Smooth muscle cell (in vitro differentiated cells): Measurements from ENCODE around the gene KCNAB2. TPM values are rescaled to one million over a fixed set of nuclear protein-coding genes. Genes with fewer than 3 reads are reported as not detected.

ENCODE experiments used
- DNase-seq: peaks from one replicate; lab custom pipeline; 2025; ENCODE audit not compliant: unreplicated experiment; lab: John Stamatoyannopoulos, UW
- H2AFZ ChIP-seq: fragments of 200-600 bp; sonication (generic); 2 replicates; pipeline ENCODE4 v1.6.0; 2016; ENCODE audit warnings: antibody characterized with exemption, low read depth, mild to moderate bottlenecking
- H3F3A ChIP-seq: fragments of 200-600 bp; sonication (generic); 2 replicates; pipeline ENCODE4 v1.6.0; 2017; ENCODE audit warnings: antibody characterized with exemption, low read depth
- H3K27ac ChIP-seq: fragments of 200-600 bp; sonication (generic); 2 replicates; pipeline ENCODE4 v1.5.1; 2016; ENCODE audit warnings: low read depth, mild to moderate bottlenecking
- H3K27me3 ChIP-seq: fragments of 200-600 bp; sonication (generic); 2 replicates; pipeline ENCODE4 v1.6.1; 2016; ENCODE audit warnings: low read depth, mild to moderate bottlenecking
- H3K36me3 ChIP-seq: fragments of 200-600 bp; sonication (generic); 2 replicates; pipeline ENCODE4 v1.5.1; 2016; ENCODE audit warnings: low read depth
- H3K4me1 ChIP-seq: fragments of 200-600 bp; sonication (generic); 2 replicates; pipeline ENCODE4 v1.5.1; 2016; ENCODE audit warnings: low read depth
- H3K4me2 ChIP-seq: fragments of 200-600 bp; sonication (generic); 2 replicates; pipeline ENCODE4 v1.6.0; 2016; ENCODE audit warnings: mild to moderate bottlenecking
- H3K4me3 ChIP-seq: fragments of 200-600 bp; sonication (generic); 2 replicates; pipeline ENCODE4 v1.5.1; 2016; ENCODE audit warnings: mild to moderate bottlenecking
- H3K79me2 ChIP-seq: fragments of 200-600 bp; sonication (generic); 2 replicates; pipeline ENCODE4 v1.6.0; 2016; ENCODE audit warnings: low read depth, mild to moderate bottlenecking
- H3K9ac ChIP-seq: fragments of 200-600 bp; sonication (generic); 2 replicates; pipeline ENCODE4 v1.6.0; 2016; ENCODE audit warnings: low read depth
- H3K9me3 ChIP-seq: fragments of 200-600 bp; sonication (generic); replicated peaks from 2 replicates; pipeline ENCODE4 v1.5.1; 2016; ENCODE audit warnings: low read depth
- H4K20me1 ChIP-seq: fragments of 200-600 bp; sonication (generic); 2 replicates; pipeline ENCODE4 v1.6.0; 2016; ENCODE audit warnings: low read depth
- CTCF ChIP-seq: fragments of 200-600 bp; sonication (generic); IDR thresholded peaks from 2 replicates; pipeline ENCODE4 v1.5.1; 2017; ENCODE audit warnings: borderline replicate concordance, mild to moderate bottlenecking, antibody characterized with exemption; ENCODE audit not compliant: insufficient read depth, poor library complexity, severe bottlenecking
- WGBS: methylation state at CpG from one replicate; pipeline ENCODE4 v1.1.7; 2016; ENCODE audit warnings: low lambda C conversion rate; 5-methylcytosine and 5-hydroxymethylcytosine counted together
- polyA plus RNA-seq: library from polyadenylated mRNA; unstranded; fragments of >200 nt; fragmentation: Nextera tagmentation; extraction: Ambion mirVana; gene quantifications from 2 replicates; pipeline ENCODE4 v1.2.1, GENCODE V29; 2016
- total RNA-seq: library from RNA; depleted of rRNA; stranded (reverse); fragments of >200 nt; gene quantifications from 2 replicates; pipeline ENCODE4 v1.2.3, GENCODE V29; 2014

Gene KCNAB2
- total and polyA plus RNA-seq, 2 experiments from 2014 or later, result 3.6 to 3.9 TPM

- no peak for DNase-seq
- Histone ChIP-seq H3F3A (no peaks in the 10 kb centered on the region), H3K9ac (no peak overlapping the region), H3K36me3 (no peaks in the 10 kb centered on the region), H3K4me1 (peaks cover 15% of the 10 kb centered on the region), H3K4me2 (no peak overlapping the region), H3K79me2 (no peaks in the 10 kb centered on the region), H3K9me3 (no peaks in the 10 kb centered on the region), H4K20me1 (no peaks in the 10 kb centered on the region), H2AFZ (no peak overlapping the region), H3K27ac (no peak overlapping the region), H3K4me3 (no peak overlapping the region), H3K27me3 (no peaks in the 10 kb centered on the region)
- no peak for TF ChIP-seq CTCF
- 85% methylated on average over 12 of the region's 12 CpGs for WGBS
Observed at GRCh38 chr1:6006882-6007281, 38.8 kb upstream of the KCNAB2 start.

- Histone ChIP-seq H3K4me3 (no peak overlapping the region), H3K27me3 (no peaks in the 10 kb centered on the region), H3K9me3 (no peaks in the 10 kb centered on the region), H4K20me1 (no peaks in the 10 kb centered on the region), H3K9ac (no peak overlapping the region), H3K27ac (no peak overlapping the region), H3K79me2 (no peaks in the 10 kb centered on the region), H3F3A (no peaks in the 10 kb centered on the region), H3K4me1 (peaks cover 15% of the 10 kb centered on the region), H3K36me3 (no peaks in the 10 kb centered on the region), H3K4me2 (no peak overlapping the region), H2AFZ (no peak overlapping the region)
- 86% methylated on average over 25 of the region's 25 CpGs for WGBS
- TF ChIP-seq CTCF, result no peak
- DNase-seq, result no peak
Observed at GRCh38 chr1:6007318-6008083, 38.2 kb upstream of the KCNAB2 start.

GRCh38 chr1:6008084-6008415 is 37.6 kb upstream of the KCNAB2 start:
- H3K9ac ChIP-seq, result no peak overlapping the region
- TF ChIP-seq CTCF, result no peak
- no peak overlapping the region for H3K4me2 ChIP-seq
- H3K9me3 ChIP-seq, result no peaks in the 10 kb centered on the region
- no peak for DNase-seq
- no peaks in the 10 kb centered on the region for H3F3A ChIP-seq
- H3K4me1 ChIP-seq, result peaks cover 10% of the 10 kb centered on the region
- no peak overlapping the region for H3K27ac ChIP-seq
- H4K20me1 ChIP-seq, result no peaks in the 10 kb centered on the region
- 91% methylated on average over 11 of the region's 11 CpGs for WGBS
- no peaks in the 10 kb centered on the region for H3K36me3 ChIP-seq
- no peaks in the 10 kb centered on the region for H3K27me3 ChIP-seq
- no peak overlapping the region for H3K4me3 ChIP-seq
- no peak overlapping the region for H2AFZ ChIP-seq
- no peaks in the 10 kb centered on the region for H3K79me2 ChIP-seq

GRCh38 chr1:6008696-6009095 is 37.0 kb upstream of the KCNAB2 start:
- DNase-seq, result no peak
- H2AFZ ChIP-seq, result no peak overlapping the region
- no peaks in the 10 kb centered on the region for H4K20me1 ChIP-seq
- no peaks in the 10 kb centered on the region for H3K36me3 ChIP-seq
- H3K27me3 ChIP-seq, result no peaks in the 10 kb centered on the region
- H3K27ac ChIP-seq, result no peak overlapping the region
- no peaks in the 10 kb centered on the region for H3F3A ChIP-seq
- 83% methylated on average over 6 of the region's 6 CpGs for WGBS
- H3K9me3 ChIP-seq, result no peaks in the 10 kb centered on the region
- H3K4me1 ChIP-seq, result peaks cover 3% of the 10 kb centered on the region
- no peak overlapping the region for H3K4me2 ChIP-seq
- H3K4me3 ChIP-seq, result no peak overlapping the region
- H3K79me2 ChIP-seq, result no peaks in the 10 kb centered on the region
- no peak overlapping the region for H3K9ac ChIP-seq
- TF ChIP-seq CTCF, result no peak
